SK-N-SH (cell line): Measurements from ENCODE around the gene HIVEP2. TPM values are rescaled to one million over a fixed set of nuclear protein-coding genes. Genes with fewer than 3 reads are reported as not detected.
A peak's percentile ranks its signal among the peaks of the same experiment; 100 is the strongest.

ENCODE experiments used
- CHD2 ChIP-seq: fragments of 150-350 bp; IDR thresholded peaks from 2 replicates; pipeline ENCODE4 v1.6.1; 2018; ENCODE audit warnings: low read length; ENCODE audit not compliant: partially characterized antibody
- ELF1 ChIP-seq: IDR thresholded peaks from 2 replicates; pipeline ENCODE4 v1.4.0; 2012
- FOXJ3 ChIP-seq: sonication (generic); formaldehyde crosslinking; IDR thresholded peaks from 2 replicates; pipeline ENCODE4 v1.5.1; 2020; ENCODE audit warnings: mild to moderate bottlenecking, missing genetic modification reagents
- FOXM1 ChIP-seq: IDR thresholded peaks from 2 replicates; pipeline ENCODE4 v1.4.0; 2012; ENCODE audit warnings: low read depth, mild to moderate bottlenecking
- GABPA ChIP-seq: IDR thresholded peaks from 2 replicates; pipeline ENCODE4 v1.4.0; 2012; ENCODE audit warnings: low read depth, mild to moderate bottlenecking
- JUND ChIP-seq: IDR thresholded peaks from 2 replicates; pipeline ENCODE4 v1.4.0; 2012
- MEF2A ChIP-seq: IDR thresholded peaks from 2 replicates; pipeline ENCODE4 v1.4.0; 2012; ENCODE audit warnings: low read depth, borderline replicate concordance
- MXI1 ChIP-seq: IDR thresholded peaks from 2 replicates; pipeline ENCODE4 v1.6.1; 2012; ENCODE audit warnings: mild to moderate bottlenecking, low read depth, low read length, improper control_type of control experiment
- NFIC ChIP-seq: IDR thresholded peaks from 2 replicates; pipeline ENCODE4 v1.4.0; 2012; ENCODE audit warnings: borderline replicate concordance
- NRF1 ChIP-seq: IDR thresholded peaks from 2 replicates; pipeline ENCODE4 v1.6.1; 2012; ENCODE audit warnings: low read depth, mild to moderate bottlenecking, low read length
- PBX3 ChIP-seq: IDR thresholded peaks from 2 replicates; pipeline ENCODE4; 2012
- POLR2AphosphoS5 ChIP-seq: IDR thresholded peaks from 2 replicates; pipeline ENCODE4 v1.6.1; 2012; ENCODE audit warnings: low read depth, low read length
- RAD21 ChIP-seq: IDR thresholded peaks from 2 replicates; pipeline ENCODE4 v1.6.1; 2012; ENCODE audit warnings: mild to moderate bottlenecking, low read length
- RCOR1 ChIP-seq: fragments of 150-350 bp; IDR thresholded peaks from 2 replicates; pipeline ENCODE4 v1.6.1; 2017; ENCODE audit warnings: antibody characterized with exemption, low read length
- RXRA ChIP-seq: IDR thresholded peaks from 2 replicates; pipeline ENCODE4 v1.4.0; 2012; ENCODE audit warnings: low read depth, mild to moderate bottlenecking, borderline replicate concordance
- TCF12 ChIP-seq: IDR thresholded peaks from 2 replicates; pipeline ENCODE4 v1.4.0; 2012
- TEAD4 ChIP-seq: IDR thresholded peaks from 2 replicates; pipeline ENCODE4 v1.4.0; 2012; ENCODE audit warnings: mild to moderate bottlenecking, borderline replicate concordance; ENCODE audit not compliant: insufficient read depth
- USF1 ChIP-seq: IDR thresholded peaks from 2 replicates; pipeline ENCODE4 v1.4.0; 2012; ENCODE audit warnings: low read depth, borderline replicate concordance
- YY1 ChIP-seq: IDR thresholded peaks from 2 replicates; pipeline ENCODE4 v1.4.0; 2012; ENCODE audit warnings: low read depth, mild to moderate bottlenecking
- polyA plus RNA-seq, 3 experiments: library from polyadenylated mRNA; depleted of rRNA; stranded (reverse); fragments of >200 nt; gene quantifications; 2 replicates each; pipeline ENCODE4 v1.2.3, GENCODE V29; 2012
- TF ChIP-seq, protein P1 (sequence below): IDR thresholded peaks from 2 replicates; pipeline ENCODE4 v1.4.0; 2012; ENCODE audit warnings: low read depth
- TF ChIP-seq, protein P2 (sequence below): fragments of 200-600 bp; sonication (generic); IDR thresholded peaks from 2 replicates; pipeline ENCODE4 v1.6.1; 2017; ENCODE audit warnings: antibody characterized with exemption, mild to moderate bottlenecking, moderate library complexity
- TF ChIP-seq, protein P3 (sequence below): fragments of 150-350 bp; IDR thresholded peaks from 2 replicates; pipeline ENCODE4 v1.6.1; 2016; ENCODE audit warnings: mild to moderate bottlenecking, low read depth, low read length

Gene HIVEP2
- polyA plus RNA-seq, 1 of the 3 experiments (the other 2 are of a cell fraction): 2.5 TPM

- TF ChIP-seq, protein P1, sequence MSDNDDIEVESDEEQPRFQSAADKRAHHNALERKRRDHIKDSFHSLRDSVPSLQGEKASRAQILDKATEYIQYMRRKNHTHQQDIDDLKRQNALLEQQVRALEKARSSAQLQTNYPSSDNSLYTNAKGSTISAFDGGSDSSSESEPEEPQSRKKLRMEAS: no peak
- TF ChIP-seq YY1 (no peak), JUND (peak; percentile 14; the same call in 1 of the 2 replicates), FOXM1 (no peak), NRF1 (no peak), CHD2 (peak; percentile 30), FOXJ3 (no peak), MXI1 (peak; percentile 43; the same call in 1 of the 2 replicates), TCF12 (peak; percentile 37; the same call in 1 of the 2 replicates), RCOR1 (peak; percentile 35; the same call in 1 of the 2 replicates), RAD21 (peak; percentile 15; the same call in 1 of the 2 replicates), ELF1 (no peak), GABPA (no peak), USF1 (no peak), NFIC (peak; percentile 37; the same call in 1 of the 2 replicates), RXRA (peak; percentile 53; the same call in 1 of the 2 replicates), POLR2AphosphoS5 (no peak), MEF2A (no peak), PBX3 (peak; percentile 43; the same call in 1 of the 2 replicates), TEAD4 (no peak)
- TF ChIP-seq, protein P2, sequence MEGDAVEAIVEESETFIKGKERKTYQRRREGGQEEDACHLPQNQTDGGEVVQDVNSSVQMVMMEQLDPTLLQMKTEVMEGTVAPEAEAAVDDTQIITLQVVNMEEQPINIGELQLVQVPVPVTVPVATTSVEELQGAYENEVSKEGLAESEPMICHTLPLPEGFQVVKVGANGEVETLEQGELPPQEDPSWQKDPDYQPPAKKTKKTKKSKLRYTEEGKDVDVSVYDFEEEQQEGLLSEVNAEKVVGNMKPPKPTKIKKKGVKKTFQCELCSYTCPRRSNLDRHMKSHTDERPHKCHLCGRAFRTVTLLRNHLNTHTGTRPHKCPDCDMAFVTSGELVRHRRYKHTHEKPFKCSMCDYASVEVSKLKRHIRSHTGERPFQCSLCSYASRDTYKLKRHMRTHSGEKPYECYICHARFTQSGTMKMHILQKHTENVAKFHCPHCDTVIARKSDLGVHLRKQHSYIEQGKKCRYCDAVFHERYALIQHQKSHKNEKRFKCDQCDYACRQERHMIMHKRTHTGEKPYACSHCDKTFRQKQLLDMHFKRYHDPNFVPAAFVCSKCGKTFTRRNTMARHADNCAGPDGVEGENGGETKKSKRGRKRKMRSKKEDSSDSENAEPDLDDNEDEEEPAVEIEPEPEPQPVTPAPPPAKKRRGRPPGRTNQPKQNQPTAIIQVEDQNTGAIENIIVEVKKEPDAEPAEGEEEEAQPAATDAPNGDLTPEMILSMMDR: 0 out of 2 replicates have a peak, but pooled peaks have one; percentile 9
- TF ChIP-seq, protein P3, sequence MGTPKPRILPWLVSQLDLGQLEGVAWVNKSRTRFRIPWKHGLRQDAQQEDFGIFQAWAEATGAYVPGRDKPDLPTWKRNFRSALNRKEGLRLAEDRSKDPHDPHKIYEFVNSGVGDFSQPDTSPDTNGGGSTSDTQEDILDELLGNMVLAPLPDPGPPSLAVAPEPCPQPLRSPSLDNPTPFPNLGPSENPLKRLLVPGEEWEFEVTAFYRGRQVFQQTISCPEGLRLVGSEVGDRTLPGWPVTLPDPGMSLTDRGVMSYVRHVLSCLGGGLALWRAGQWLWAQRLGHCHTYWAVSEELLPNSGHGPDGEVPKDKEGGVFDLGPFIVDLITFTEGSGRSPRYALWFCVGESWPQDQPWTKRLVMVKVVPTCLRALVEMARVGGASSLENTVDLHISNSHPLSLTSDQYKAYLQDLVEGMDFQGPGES: no peak
Measured at GRCh38 chr6:142946181-142946923, 1.4 kb upstream of the HIVEP2 start (continued).
